Measurements from ENCODE around the gene ZNF93. TPM values are rescaled to one million over a fixed set of nuclear protein-coding genes. Genes with fewer than 3 reads are reported as not detected.

The ZNF93 gene
- total and polyA plus RNA-seq, 9 of the 15 experiments (the other 6 are each of a cell fraction or from before 2014, with no cell fraction given), result 11.1 to 26.3 (median 17.1) TPM

DNA sequence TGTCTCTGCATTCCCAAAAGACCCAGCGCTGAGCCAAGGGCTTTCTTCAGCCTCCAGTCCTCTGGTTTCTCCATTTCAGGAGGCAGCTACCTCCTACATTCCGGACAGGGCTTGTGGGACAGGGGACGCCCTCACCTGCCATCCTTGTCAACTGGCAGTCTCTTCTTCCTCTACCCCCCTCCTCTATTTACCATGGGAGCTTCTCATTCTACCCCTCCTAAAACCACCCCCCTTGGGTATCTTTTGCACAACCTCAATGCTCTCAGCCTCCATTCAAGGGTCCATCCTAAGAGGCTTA, 43.8 kb downstream of the ZNF93 start (continued):
- TF ChIP-seq, protein P1, sequence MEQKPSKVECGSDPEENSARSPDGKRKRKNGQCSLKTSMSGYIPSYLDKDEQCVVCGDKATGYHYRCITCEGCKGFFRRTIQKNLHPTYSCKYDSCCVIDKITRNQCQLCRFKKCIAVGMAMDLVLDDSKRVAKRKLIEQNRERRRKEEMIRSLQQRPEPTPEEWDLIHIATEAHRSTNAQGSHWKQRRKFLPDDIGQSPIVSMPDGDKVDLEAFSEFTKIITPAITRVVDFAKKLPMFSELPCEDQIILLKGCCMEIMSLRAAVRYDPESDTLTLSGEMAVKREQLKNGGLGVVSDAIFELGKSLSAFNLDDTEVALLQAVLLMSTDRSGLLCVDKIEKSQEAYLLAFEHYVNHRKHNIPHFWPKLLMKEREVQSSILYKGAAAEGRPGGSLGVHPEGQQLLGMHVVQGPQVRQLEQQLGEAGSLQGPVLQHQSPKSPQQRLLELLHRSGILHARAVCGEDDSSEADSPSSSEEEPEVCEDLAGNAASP (IDR thresholded peaks at IDR 0.05), result no peak

DNA sequence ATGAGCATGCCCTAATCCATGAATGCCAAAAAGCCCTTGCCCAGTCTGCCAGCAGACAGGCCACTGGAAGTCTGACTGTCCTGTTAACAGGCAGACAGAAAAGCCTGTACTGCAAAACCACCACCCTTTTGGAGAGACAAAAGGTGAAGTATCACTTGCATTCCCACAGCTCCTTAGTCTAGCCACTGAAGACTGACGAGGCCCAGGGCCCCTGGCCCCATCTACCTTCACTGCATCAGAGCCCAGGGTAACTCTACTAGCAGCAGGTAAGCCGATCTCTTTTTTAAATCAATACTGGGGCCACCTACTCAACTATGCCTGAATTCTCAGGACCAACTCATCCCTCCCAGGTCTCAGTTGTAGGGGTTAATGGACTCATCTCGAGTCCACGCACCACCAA, 45.5 kb downstream of the ZNF93 start:
- ATAC-seq (no peak), DNase-seq (ENCODE audit: extremely low read depth in 1 of 4, low spot score in 3 of 4) (no peak), FAIRE-seq (no peak)
- no peaks in the 10 kb centered on the region for H3K27me3 ChIP-seq (ENCODE audit: control insufficient read depth in 2 of 2, insufficient read depth in 2 of 2, low read length in 2 of 2)
- BruUV-seq (replicated peaks), result no TSS peak
- WGBS (ENCODE audit: insufficient coverage, low coverage, missing lambda C conversion rate), result 2% methylated on average over 4 of the region's 4 CpGs
- peaks cover 1% of the 10 kb centered on the region; the same call in 1 of the 2 replicates for H3K9me3 ChIP-seq (replicated peaks; ENCODE audit: control insufficient read depth, insufficient read depth, low read depth, low read length)
- no peak for TF ChIP-seq ZNF79 (CRISPR knock-in tag; IDR thresholded peaks at IDR 0.05; ENCODE audit: low read depth)
- no peak overlapping the region for H3K4me3 ChIP-seq
- H3K27ac ChIP-seq (ENCODE audit: extremely low read depth, low read depth, low read length), result no peak overlapping the region
- in situ Hi-C loops (cut with MboI) (no loop called here), intact Hi-C loops (cut with micrococcal nuclease) (loop anchor here (10.0 kb wide), 1 partner anchor 81 kb away; the partner anchor contains the start of gene ZNF253)
- ChIA-PET CTCF (ENCODE audit: low intra/inter-chr PET ratio) (no interaction called here), POLR2A (no interaction called here)
- no peaks in the 10 kb centered on the region for H3K9me1 ChIP-seq (ENCODE audit: control insufficient read depth, insufficient read depth, low read length)
- no peaks in the 10 kb centered on the region for H3K36me3 ChIP-seq (ENCODE audit: control insufficient read depth, insufficient read depth, low read length)
- H3K4me1 ChIP-seq (replicated peaks in 1 of 2; ENCODE audit: control insufficient read depth in 2 of 2, insufficient read depth in 2 of 2, low read length in 2 of 2), result peaks cover 0 to 10% of the 10 kb centered on the region in 2 experiments; a peak in 3 of 5 replicates
- no peaks in the 10 kb centered on the region for H4K20me1 ChIP-seq (replicated peaks; ENCODE audit: control insufficient read depth, insufficient read depth, low read length)
- H3K4me2 ChIP-seq (ENCODE audit: insufficient read depth, low read length), result no peak overlapping the region
- no peak overlapping the region for H3K9ac ChIP-seq (ENCODE audit: insufficient read depth in 1 of 2, low read depth in 2 of 2, low read length in 2 of 2)
- no peak overlapping the region for H2AFZ ChIP-seq (ENCODE audit: low read depth, low read length)
- H3K79me2 ChIP-seq (ENCODE audit: control insufficient read depth, insufficient read depth, low read length), result no peaks in the 10 kb centered on the region

DNA sequence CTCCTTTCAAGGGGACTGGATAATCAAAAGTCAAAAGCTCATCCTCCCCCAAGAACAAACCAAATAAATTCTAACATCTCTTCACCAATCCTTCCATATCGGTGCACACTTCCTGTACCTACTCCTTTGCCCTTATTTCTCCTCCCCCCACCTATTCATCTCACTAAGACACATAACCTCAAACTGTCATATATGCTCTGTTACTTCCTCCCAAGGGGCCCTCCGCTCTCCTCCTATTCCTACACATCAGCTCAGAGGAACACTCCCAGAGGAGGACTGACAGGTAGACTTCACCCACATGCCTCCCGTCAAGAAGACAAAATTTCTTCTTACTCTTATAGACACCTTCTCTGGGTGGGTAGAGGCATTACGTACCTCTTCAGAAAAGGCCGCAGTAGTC, 48.1 kb downstream of the ZNF93 start:
- Histone ChIP-seq H3K4me2 (ENCODE audit: insufficient read depth, low read length) (no peak overlapping the region), H3K27me3 (ENCODE audit: control insufficient read depth in 2 of 2, insufficient read depth in 2 of 2, low read length in 2 of 2) (no peaks in the 10 kb centered on the region), H3K27ac (ENCODE audit: extremely low read depth, low read depth, low read length) (no peak overlapping the region), H4K20me1 (replicated peaks; ENCODE audit: control insufficient read depth, insufficient read depth, low read length) (no peaks in the 10 kb centered on the region), H3K4me3 (no peak overlapping the region), H3K9me1 (ENCODE audit: control insufficient read depth, insufficient read depth, low read length) (no peaks in the 10 kb centered on the region), H2AFZ (ENCODE audit: low read depth, low read length) (no peak overlapping the region), H3K4me1 (replicated peaks in 1 of 2; ENCODE audit: control insufficient read depth in 2 of 2, insufficient read depth in 2 of 2, low read length in 2 of 2) (peaks cover 0 to 5% of the 10 kb centered on the region in 2 experiments; a peak in 3 of 5 replicates), H3K36me3 (ENCODE audit: control insufficient read depth, insufficient read depth, low read length) (no peaks in the 10 kb centered on the region), H3K9me3 (replicated peaks; ENCODE audit: control insufficient read depth, insufficient read depth, low read depth, low read length) (no peaks in the 10 kb centered on the region; the same call in 1 of the 2 replicates), H3K79me2 (ENCODE audit: control insufficient read depth, insufficient read depth, low read length) (no peaks in the 10 kb centered on the region), H3K9ac (ENCODE audit: insufficient read depth in 1 of 2, low read depth in 2 of 2, low read length in 2 of 2) (no peak overlapping the region)
- ChIA-PET CTCF (ENCODE audit: low intra/inter-chr PET ratio) (no interaction called here), POLR2A (interaction anchor here (0.7 to 1.5 kb wide), 2 partner anchors 48 to 408 kb away, joined by 4 to 5 read pairs; partner anchors contain the start of gene ZNF93)
- 9% methylated on average over 5 of the region's 5 CpGs for WGBS (ENCODE audit: insufficient coverage, low coverage, missing lambda C conversion rate)
- FAIRE-seq, result no peak
- no TSS peak for BruUV-seq (replicated peaks)
- no peak for ATAC-seq
- intact Hi-C loops (cut with micrococcal nuclease) (loop anchor here (10.0 kb wide), 1 partner anchor 84 kb away; the partner anchor contains the start of gene ZNF253), in situ Hi-C loops (cut with MboI) (no loop called here)
- no peak for DNase-seq (ENCODE audit: extremely low read depth in 1 of 4, low spot score in 3 of 4)
- TF ChIP-seq ZNF316 (IDR thresholded peaks at IDR 0.05) (no peak), RNF2 (IDR thresholded peaks at IDR 0.05) (no peak), ARID1B (IDR thresholded peaks at IDR 0.05) (no peak), GATAD2B (IDR thresholded peaks at IDR 0.05; ENCODE audit: borderline replicate concordance) (no peak), SMARCA5 (IDR thresholded peaks at IDR 0.05) (no peak), RFX7 (CRISPR knock-in tag; IDR thresholded peaks at IDR 0.05) (no peak), PYGO2 (tag; IDR thresholded peaks at IDR 0.05) (no peak), WHSC1 (IDR thresholded peaks at IDR 0.05; ENCODE audit: low read length) (no peak), SRSF1 (IDR thresholded peaks at IDR 0.05; ENCODE audit: low read depth, low read length) (no peak)
- TF ChIP-seq, protein P2, sequence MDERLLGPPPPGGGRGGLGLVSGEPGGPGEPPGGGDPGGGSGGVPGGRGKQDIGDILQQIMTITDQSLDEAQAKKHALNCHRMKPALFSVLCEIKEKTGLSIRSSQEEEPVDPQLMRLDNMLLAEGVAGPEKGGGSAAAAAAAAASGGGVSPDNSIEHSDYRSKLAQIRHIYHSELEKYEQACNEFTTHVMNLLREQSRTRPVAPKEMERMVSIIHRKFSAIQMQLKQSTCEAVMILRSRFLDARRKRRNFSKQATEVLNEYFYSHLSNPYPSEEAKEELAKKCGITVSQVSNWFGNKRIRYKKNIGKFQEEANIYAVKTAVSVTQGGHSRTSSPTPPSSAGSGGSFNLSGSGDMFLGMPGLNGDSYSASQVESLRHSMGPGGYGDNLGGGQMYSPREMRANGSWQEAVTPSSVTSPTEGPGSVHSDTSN (CRISPR knock-in tag; IDR thresholded peaks at IDR 0.05; ENCODE audit: low read depth), result no peak
- TF ChIP-seq, protein P2 (tag; conservative IDR thresholded peaks at IDR 0.05; ENCODE audit: low read depth), result no peak

All from K562 (cell line).